GM23338 (cell line): ENCODE measurements around the gene CCL24. TPM values are rescaled to one million over a fixed set of nuclear protein-coding genes. Genes with fewer than 3 reads are reported as not detected.

ENCODE experiments used
- ATAC-seq: fragments of 200-7000 bp; cut with Tn5 transposase; 3 replicates; pipeline ENCODE4 v1.9.1; 2020
- DNase-seq: peaks from one replicate; pipeline ENCODE4 v3.0.0-alpha.2; 2015; ENCODE audit warnings: low spot score
- H2AFZ ChIP-seq: fragments of 200-600 bp; sonication (generic); 2 replicates; pipeline ENCODE4 v1.8.0; 2016; ENCODE audit warnings: antibody characterized with exemption, mild to moderate bottlenecking, moderate library complexity
- H3F3A ChIP-seq: fragments of 200-600 bp; sonication (generic); replicated peaks from 2 replicates; pipeline ENCODE4 v1.8.0; 2017; ENCODE audit warnings: antibody characterized with exemption, mixed run types, low read depth
- H3K27ac ChIP-seq: fragments of 200-600 bp; sonication (generic); 2 replicates; pipeline ENCODE4 v1.6.1; 2016; ENCODE audit warnings: low read depth
- H3K27me3 ChIP-seq: fragments of 200-600 bp; sonication (generic); 2 replicates; pipeline ENCODE4 v1.8.0; 2016; ENCODE audit warnings: mild to moderate bottlenecking, mixed run types, moderate library complexity; ENCODE audit not compliant: insufficient read depth
- H3K36me3 ChIP-seq: fragments of 200-600 bp; sonication (generic); 2 replicates; pipeline ENCODE4 v1.8.0; 2016; ENCODE audit warnings: mild to moderate bottlenecking; ENCODE audit not compliant: insufficient read depth
- H3K4me1 ChIP-seq: fragments of 200-600 bp; sonication (generic); 2 replicates; pipeline ENCODE4 v1.8.0; 2016; ENCODE audit warnings: mild to moderate bottlenecking, moderate library complexity; ENCODE audit not compliant: insufficient read depth
- H3K4me2 ChIP-seq: fragments of 200-600 bp; sonication (generic); 2 replicates; pipeline ENCODE4 v1.7.1; 2017; ENCODE audit warnings: mixed run types
- H3K4me3 ChIP-seq: fragments of 200-600 bp; sonication (generic); 2 replicates; pipeline ENCODE4 v1.6.1; 2016; ENCODE audit warnings: mixed run types
- H3K79me2 ChIP-seq: fragments of 200-600 bp; sonication (generic); replicated peaks from 2 replicates; pipeline ENCODE4 v1.8.0; 2017; ENCODE audit warnings: mild to moderate bottlenecking; ENCODE audit not compliant: insufficient read depth
- H3K9me2 ChIP-seq: fragments of 200-600 bp; sonication (generic); 2 replicates; pipeline ENCODE4 v1.8.0; 2017; ENCODE audit not compliant: insufficient read depth
- H4K20me1 ChIP-seq: fragments of 200-600 bp; sonication (generic); replicated peaks from 2 replicates; pipeline ENCODE4 v1.8.0; 2017; ENCODE audit warnings: mild to moderate bottlenecking; ENCODE audit not compliant: insufficient read depth
- H3K27ac Mint-ChIP-seq: 2 replicates; pipeline ENCODE4 v1.8.0; 2020; ENCODE audit warnings: inconsistent platforms, mild to moderate bottlenecking, moderate library complexity, mixed read lengths
- H3K27me3 Mint-ChIP-seq: 3 replicates; pipeline ENCODE4 v1.8.0; 2022; ENCODE audit warnings: low read depth, mild to moderate bottlenecking, moderate library complexity, mixed read lengths, inconsistent platforms; ENCODE audit not compliant: insufficient read depth, poor library complexity
- H3K36me3 Mint-ChIP-seq: 3 replicates; pipeline ENCODE4 v1.8.0; 2021; ENCODE audit warnings: low read depth, mild to moderate bottlenecking, inconsistent platforms, moderate library complexity, mixed read lengths
- H3K4me1 Mint-ChIP-seq: 3 replicates; pipeline ENCODE4 v1.8.0; 2020; ENCODE audit warnings: mild to moderate bottlenecking, inconsistent platforms, mixed read lengths
- H3K4me3 Mint-ChIP-seq: 3 replicates; pipeline ENCODE4 v1.8.0; 2021; ENCODE audit warnings: moderate library complexity, mild to moderate bottlenecking, inconsistent platforms, mixed read lengths
- H3K9me3 Mint-ChIP-seq: 3 replicates; pipeline ENCODE4 v1.8.0; 2020; ENCODE audit warnings: moderate library complexity, mild to moderate bottlenecking, inconsistent platforms, mixed read lengths
- CREB1 ChIP-seq: fragments of 250-450 bp; sonication (Bioruptor Pico); IDR thresholded peaks from 2 replicates; pipeline ENCODE4 v1.5.0; 2020; ENCODE audit warnings: low read depth, mild to moderate bottlenecking, moderate library complexity
- CTCF ChIP-seq, 2 experiments: fragments of 200-600 bp in 1 of 2; sonication (generic) in 1 of 2; conservative IDR thresholded peaks; 2 replicates each; pipeline versions ENCODE4 v1.5.1 to v1.6.1; 2016 to 2017; ENCODE audit warnings: antibody characterized with exemption in 2 of 2, low read depth in 2 of 2, mild to moderate bottlenecking in 2 of 2, moderate library complexity in 1 of 2
- EZH2 ChIP-seq: fragments of 200-600 bp; sonication (generic); IDR thresholded peaks from one replicate; pipeline ENCODE4 v1.8.0; 2017; ENCODE audit warnings: antibody characterized with exemption, mild to moderate bottlenecking, low read depth; ENCODE audit not compliant: unreplicated experiment
- EZH2phosphoT487 ChIP-seq: fragments of 200-600 bp; sonication (generic); IDR thresholded peaks from one replicate; pipeline ENCODE4 v1.8.1; 2018; ENCODE audit warnings: antibody characterized with exemption; ENCODE audit not compliant: unreplicated experiment
- JUNB ChIP-seq: IDR thresholded peaks from one replicate; pipeline ENCODE4 v1.6.1; 2016; ENCODE audit warnings: antibody characterized with exemption; ENCODE audit not compliant: unreplicated experiment
- NANOG ChIP-seq: IDR thresholded peaks from 2 replicates; pipeline ENCODE4 v1.6.1; 2016; ENCODE audit warnings: antibody characterized with exemption, borderline replicate concordance
- POLR2AphosphoS5 ChIP-seq: IDR thresholded peaks from 2 replicates; pipeline ENCODE4 v1.6.1; 2016; ENCODE audit warnings: antibody characterized with exemption, low read depth
- STAT1 ChIP-seq: IDR thresholded peaks from one replicate; pipeline ENCODE4 v1.6.1; 2016; ENCODE audit warnings: antibody characterized with exemption; ENCODE audit not compliant: unreplicated experiment
- ZNF114 ChIP-seq: fragments of 250-450 bp; sonication (Bioruptor Pico); IDR thresholded peaks from 2 replicates; pipeline ENCODE4 v1.5.0; 2020; ENCODE audit warnings: mild to moderate bottlenecking, moderate library complexity
- ZNF331 ChIP-seq: fragments of 250-450 bp; sonication (Bioruptor Pico); IDR thresholded peaks from 2 replicates; pipeline ENCODE4 v1.5.0; 2020; ENCODE audit warnings: low read depth, mild to moderate bottlenecking, moderate library complexity
- long read RNA-seq: library from polyadenylated mRNA; unstranded; transcript quantifications from one replicate; pipeline ENCODE4 v2.0.0, GENCODE V29; 2020; ENCODE audit not compliant: unreplicated experiment
- polyA plus RNA-seq: library from polyadenylated mRNA; unstranded; fragments of >200 nt; fragmentation: Nextera tagmentation; extraction: Ambion mirVana; gene quantifications from 2 replicates; pipeline ENCODE4 v1.2.1, GENCODE V29; 2016
- total RNA-seq: library from RNA; depleted of rRNA; stranded (reverse); fragments of >200 nt; shearing (Covaris generic); gene quantifications from 2 replicates; pipeline ENCODE4 v1.2.3, GENCODE V29; 2014; rRNA removed
- TF ChIP-seq, protein P1 (sequence below): IDR thresholded peaks from one replicate; pipeline ENCODE4 v1.6.1; 2018; ENCODE audit warnings: antibody characterized with exemption; ENCODE audit not compliant: unreplicated experiment
- TF ChIP-seq, protein P2 (sequence below): IDR thresholded peaks from 2 replicates; pipeline ENCODE4 v1.6.1; 2016; ENCODE audit warnings: antibody characterized with exemption

The CCL24 gene
- total RNA-seq (not detected in 2 replicates), polyA plus RNA-seq (not detected in 2 replicates)
- long read RNA-seq, result 0 reads

- Histone ChIP-seq H4K20me1 (no peaks in the 10 kb centered on the region), H3F3A (no peaks in the 10 kb centered on the region), H3K27me3 (no peaks in the 10 kb centered on the region), H3K4me3 (no peak within 1 kb of the TSS), H3K79me2 (no peaks in the 10 kb centered on the region), H3K27ac (no peak within 1 kb of the TSS), H2AFZ (no peak within 1 kb of the TSS), H3K36me3 (no peaks in the 10 kb centered on the region), H3K9me2 (no peaks in the 10 kb centered on the region), H3K4me1 (no peaks in the 10 kb centered on the region), H3K4me2 (no peak within 1 kb of the TSS)
- Mint-ChIP-seq H3K36me3 (no peaks in the 10 kb centered on the region), H3K4me1 (no peaks in the 10 kb centered on the region), H3K27me3 (peaks cover 8% of the 10 kb centered on the region), H3K4me3 (no peak within 1 kb of the TSS), H3K9me3 (no peaks in the 10 kb centered on the region), H3K27ac (no peak within 1 kb of the TSS)
- DNase-seq (no peak), ATAC-seq (no peak)
- no peak for TF ChIP-seq STAT1
Measured at GRCh38 chr7:75813781-75814236, at the start of gene CCL24. Gene CCL24, minus strand, starts transcription at chr7:75813806. Its CDS starts 91 bp downstream, at chr7:75813715.

DNA sequence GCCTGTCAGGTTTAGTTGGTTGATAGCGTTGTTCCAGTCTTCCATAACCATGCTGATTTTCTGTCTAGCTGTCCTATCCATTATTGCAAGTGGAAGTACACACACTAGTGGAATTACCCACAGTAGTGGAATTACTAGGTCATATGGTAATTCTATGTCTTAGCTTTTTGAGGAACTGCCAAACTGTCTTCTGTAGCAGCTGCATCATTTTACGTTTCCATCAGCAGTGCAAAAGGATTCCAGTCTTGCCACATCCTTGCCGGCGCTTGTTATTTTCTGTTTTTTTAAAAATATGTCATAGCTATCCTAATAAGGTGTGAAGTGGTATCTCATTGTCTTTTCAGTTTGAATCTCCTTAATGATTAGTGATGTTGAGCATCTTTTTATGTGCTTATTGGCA, 48.0 kb upstream of the CCL24 start:
- Histone ChIP-seq H3K79me2 (no peaks in the 10 kb centered on the region), H3K4me3 (no peak overlapping the region), H3K9me2 (no peaks in the 10 kb centered on the region), H3K36me3 (no peaks in the 10 kb centered on the region), H3F3A (no peaks in the 10 kb centered on the region), H3K4me2 (no peak overlapping the region), H3K27ac (no peak overlapping the region), H4K20me1 (no peaks in the 10 kb centered on the region), H3K4me1 (no peaks in the 10 kb centered on the region), H3K27me3 (no peaks in the 10 kb centered on the region), H2AFZ (no peak overlapping the region)
- Mint-ChIP-seq H3K27ac (no peak overlapping the region), H3K27me3 (peaks cover 3% of the 10 kb centered on the region), H3K4me1 (no peaks in the 10 kb centered on the region), H3K9me3 (no peaks in the 10 kb centered on the region), H3K36me3 (no peaks in the 10 kb centered on the region), H3K4me3 (no peak overlapping the region)
- DNase-seq (no peak), ATAC-seq (no peak)
- TF ChIP-seq EZH2, result no peak
- TF ChIP-seq STAT1, result no peak
- TF ChIP-seq CTCF (conservative IDR thresholded peaks at IDR 0.05; ENCODE audit: low read depth in 2 of 2), result no peak
- TF ChIP-seq ZNF331 (CRISPR knock-in tag), result no peak
- TF ChIP-seq CREB1 (CRISPR knock-in tag), result no peak
- TF ChIP-seq EZH2phosphoT487, result no peak
- no peak for TF ChIP-seq NANOG
- TF ChIP-seq POLR2AphosphoS5, result no peak
- no peak for TF ChIP-seq ZNF114 (CRISPR knock-in tag)
- TF ChIP-seq, protein P1, sequence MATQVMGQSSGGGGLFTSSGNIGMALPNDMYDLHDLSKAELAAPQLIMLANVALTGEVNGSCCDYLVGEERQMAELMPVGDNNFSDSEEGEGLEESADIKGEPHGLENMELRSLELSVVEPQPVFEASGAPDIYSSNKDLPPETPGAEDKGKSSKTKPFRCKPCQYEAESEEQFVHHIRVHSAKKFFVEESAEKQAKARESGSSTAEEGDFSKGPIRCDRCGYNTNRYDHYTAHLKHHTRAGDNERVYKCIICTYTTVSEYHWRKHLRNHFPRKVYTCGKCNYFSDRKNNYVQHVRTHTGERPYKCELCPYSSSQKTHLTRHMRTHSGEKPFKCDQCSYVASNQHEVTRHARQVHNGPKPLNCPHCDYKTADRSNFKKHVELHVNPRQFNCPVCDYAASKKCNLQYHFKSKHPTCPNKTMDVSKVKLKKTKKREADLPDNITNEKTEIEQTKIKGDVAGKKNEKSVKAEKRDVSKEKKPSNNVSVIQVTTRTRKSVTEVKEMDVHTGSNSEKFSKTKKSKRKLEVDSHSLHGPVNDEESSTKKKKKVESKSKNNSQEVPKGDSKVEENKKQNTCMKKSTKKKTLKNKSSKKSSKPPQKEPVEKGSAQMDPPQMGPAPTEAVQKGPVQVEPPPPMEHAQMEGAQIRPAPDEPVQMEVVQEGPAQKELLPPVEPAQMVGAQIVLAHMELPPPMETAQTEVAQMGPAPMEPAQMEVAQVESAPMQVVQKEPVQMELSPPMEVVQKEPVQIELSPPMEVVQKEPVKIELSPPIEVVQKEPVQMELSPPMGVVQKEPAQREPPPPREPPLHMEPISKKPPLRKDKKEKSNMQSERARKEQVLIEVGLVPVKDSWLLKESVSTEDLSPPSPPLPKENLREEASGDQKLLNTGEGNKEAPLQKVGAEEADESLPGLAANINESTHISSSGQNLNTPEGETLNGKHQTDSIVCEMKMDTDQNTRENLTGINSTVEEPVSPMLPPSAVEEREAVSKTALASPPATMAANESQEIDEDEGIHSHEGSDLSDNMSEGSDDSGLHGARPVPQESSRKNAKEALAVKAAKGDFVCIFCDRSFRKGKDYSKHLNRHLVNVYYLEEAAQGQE, result no peak
- TF ChIP-seq, protein P2, sequence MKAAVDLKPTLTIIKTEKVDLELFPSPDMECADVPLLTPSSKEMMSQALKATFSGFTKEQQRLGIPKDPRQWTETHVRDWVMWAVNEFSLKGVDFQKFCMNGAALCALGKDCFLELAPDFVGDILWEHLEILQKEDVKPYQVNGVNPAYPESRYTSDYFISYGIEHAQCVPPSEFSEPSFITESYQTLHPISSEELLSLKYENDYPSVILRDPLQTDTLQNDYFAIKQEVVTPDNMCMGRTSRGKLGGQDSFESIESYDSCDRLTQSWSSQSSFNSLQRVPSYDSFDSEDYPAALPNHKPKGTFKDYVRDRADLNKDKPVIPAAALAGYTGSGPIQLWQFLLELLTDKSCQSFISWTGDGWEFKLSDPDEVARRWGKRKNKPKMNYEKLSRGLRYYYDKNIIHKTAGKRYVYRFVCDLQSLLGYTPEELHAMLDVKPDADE, result no peak
- no peak for TF ChIP-seq JUNB
